Right atrium auricular region (tissue), 2 donors: ENCODE data around the gene MUCL3. TPM values are rescaled to one million over a fixed set of nuclear protein-coding genes. Genes with fewer than 3 reads are reported as not detected.
A peak's percentile ranks its signal among the peaks of the same experiment; 100 is the strongest.

Source experiments
- DNase-seq: peaks from one replicate; pipeline ENCODE4 v3.0.0-alpha.2; 2019; ENCODE audit warnings: low spot score
- H3K27ac ChIP-seq, 2 donors: fragments of 200-600 bp; sonication (generic); 1 replicate in 1 of 2; 2 replicates in 1 of 2; pipeline ENCODE4 v1.5.1; 2016 to 2019
- H3K27me3 ChIP-seq, 2 donors: fragments of 200-600 bp; sonication (generic); one replicate each; pipeline versions ENCODE4 v1.5.1 to v1.6.0; 2017 to 2019
- H3K36me3 ChIP-seq: fragments of 200-600 bp; sonication (generic); one replicate; pipeline ENCODE4 v1.5.1; 2016
- H3K4me1 ChIP-seq, 2 donors: fragments of 200-600 bp; sonication (generic); one replicate each; pipeline versions ENCODE4 v1.5.1 to v1.6.0; 2017 to 2019
- H3K4me3 ChIP-seq, 2 donors: fragments of 200-600 bp; sonication (generic); 1 replicate in 1 of 2; 2 replicates in 1 of 2; pipeline ENCODE4 v1.5.1; 2017 to 2019; ENCODE audit warnings: mild to moderate bottlenecking in 1 of 2, moderate library complexity in 1 of 2
- H3K9me3 ChIP-seq, 2 donors: fragments of 200-600 bp; sonication (generic); one replicate each; pipeline ENCODE4 v1.5.1; 2019
- CTCF ChIP-seq, 2 donors: fragments of 200-600 bp; sonication (generic); IDR thresholded peaks; one replicate each; pipeline ENCODE4 v1.5.1; 2019; ENCODE audit warnings: antibody characterized with exemption in 2 of 2
- total RNA-seq, 2 donors: library from RNA; depleted of rRNA; stranded (reverse); fragments of >200 nt; gene quantifications; one replicate each; pipeline ENCODE4 v1.1.0, GENCODE V29; 2016

The MUCL3 gene
- total RNA-seq, 2 donors from 2014 or later, result not detected

GRCh38 chr6:30914076-30914853 is 26.5 kb upstream of the MUCL3 start, which contains the start of gene VARS2:
TSS of gene VARS2 (plus strand) at chr6:30914238. CDS start at chr6:30914837, 599 bp downstream.
- peaks cover 35% of the 10 kb centered on the region for H3K36me3 ChIP-seq
- peak; percentile 26 to 67 for TF ChIP-seq CTCF (IDR thresholded peaks at IDR 0.05)
- H3K27ac ChIP-seq, result peak within 1 kb of the TSS; percentile 91 to 97
- H3K4me1 ChIP-seq, result peaks cover 0 to 28% of the 10 kb centered on the region in 2 donors
- peak; percentile 95 for DNase-seq
- H3K9me3 ChIP-seq, result no peaks in the 10 kb centered on the region
- peak within 1 kb of the TSS; percentile 59 to 62 for H3K4me3 ChIP-seq
- H3K27me3 ChIP-seq, result no peaks in the 10 kb centered on the region

DNA sequence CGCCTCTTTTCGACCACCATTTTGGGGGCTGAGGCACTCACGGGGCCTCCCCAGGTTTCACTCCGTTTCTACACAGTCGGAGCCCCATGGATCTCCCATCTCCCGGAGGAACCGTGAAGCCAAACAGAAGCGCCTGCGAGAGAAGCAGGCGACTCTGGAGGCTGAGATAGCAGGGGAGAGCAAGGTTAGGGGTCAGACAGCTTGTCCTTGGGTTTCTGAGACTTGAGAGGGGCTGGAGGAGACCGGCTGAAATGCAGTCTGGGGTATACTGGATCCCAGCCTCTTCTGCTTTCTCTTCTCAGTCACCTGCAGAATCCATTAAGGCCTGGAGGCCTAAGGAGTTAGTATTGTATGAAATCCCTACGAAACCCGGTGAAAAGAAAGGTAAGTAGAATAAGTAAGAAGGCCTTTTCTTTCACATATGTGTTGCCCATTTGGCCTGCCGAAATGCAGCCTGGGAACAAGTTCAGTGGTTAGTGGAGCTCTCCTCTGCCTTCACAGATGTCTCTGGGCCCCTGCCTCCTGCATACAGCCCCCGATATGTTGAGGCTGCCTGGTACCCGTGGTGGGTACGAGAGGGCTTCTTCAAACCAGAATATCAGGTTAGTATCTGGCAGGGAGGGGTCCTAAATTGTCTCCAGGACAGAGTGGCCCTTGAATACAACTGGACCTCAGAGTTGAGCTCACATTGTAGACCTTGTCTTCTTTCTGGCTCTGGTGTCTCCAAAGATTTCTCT is 25.8 kb upstream of the MUCL3 start:
- DNase-seq, result no peak
- peaks cover 0 to 25% of the 10 kb centered on the region in 2 donors for H3K4me1 ChIP-seq
- H3K36me3 ChIP-seq, result peaks cover 36% of the 10 kb centered on the region

DNA sequence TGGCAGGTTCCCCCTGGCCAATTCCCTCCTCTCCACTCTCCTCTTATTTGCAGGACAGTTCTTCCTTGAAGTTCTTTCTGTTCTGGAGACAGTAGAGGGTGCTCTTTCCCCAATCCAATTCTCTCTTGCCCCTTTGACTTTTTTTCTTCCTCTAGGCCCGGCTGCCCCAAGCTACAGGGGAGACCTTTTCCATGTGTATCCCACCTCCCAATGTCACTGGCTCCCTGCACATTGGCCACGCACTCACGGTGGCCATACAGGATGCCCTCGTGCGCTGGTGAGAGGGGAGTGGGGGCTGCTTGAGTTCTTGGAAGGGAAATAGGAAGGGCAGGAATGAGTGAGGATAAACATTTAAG is 25.2 kb upstream of the MUCL3 start:
- Histone ChIP-seq H3K4me3 (no peak overlapping the region), H3K4me1 (peaks cover 0 to 25% of the 10 kb centered on the region in 2 donors), H3K27me3 (no peaks in the 10 kb centered on the region), H3K27ac (peak overlapping the region; percentile 91 to 97), H3K9me3 (no peaks in the 10 kb centered on the region), H3K36me3 (peaks cover 36% of the 10 kb centered on the region)
- peak; percentile 47 to 71 for TF ChIP-seq CTCF (IDR thresholded peaks at IDR 0.05)
- DNase-seq, result no peak

More for the DNA sequence above, 25.8 kb upstream of the MUCL3 start:
- Histone ChIP-seq H3K27ac (peak overlapping the region; percentile 91 to 97), H3K27me3 (no peaks in the 10 kb centered on the region), H3K9me3 (no peaks in the 10 kb centered on the region), H3K4me3 (peak overlapping the region; percentile 59 to 62)
- TF ChIP-seq CTCF (IDR thresholded peaks at IDR 0.05), result no peak

- TF ChIP-seq CTCF (IDR thresholded peaks at IDR 0.05), result no peak
- Histone ChIP-seq H3K27me3 (no peaks in the 10 kb centered on the region), H3K27ac (no peak overlapping the region), H3K4me3 (no peak overlapping the region), H3K36me3 (peaks cover 37% of the 10 kb centered on the region), H3K9me3 (no peaks in the 10 kb centered on the region), H3K4me1 (peaks cover 0 to 25% of the 10 kb centered on the region in 2 donors)
- no peak for DNase-seq
These were observed 23.7 kb upstream of the MUCL3 start for GRCh38 chr6:30917041-30917440.

GRCh38 chr6:30917487-30917886 is 23.3 kb upstream of the MUCL3 start:
- peaks cover 37% of the 10 kb centered on the region for H3K36me3 ChIP-seq
- peaks cover 0 to 25% of the 10 kb centered on the region in 2 donors for H3K4me1 ChIP-seq
- H3K4me3 ChIP-seq, result no peak overlapping the region
- no peak for DNase-seq
- TF ChIP-seq CTCF (IDR thresholded peaks at IDR 0.05), result no peak
- H3K9me3 ChIP-seq, result no peaks in the 10 kb centered on the region
- H3K27ac ChIP-seq, result no peak overlapping the region
- no peaks in the 10 kb centered on the region for H3K27me3 ChIP-seq
